Measurements from ENCODE around the gene CERS6.

- TF ChIP-seq REST (IDR thresholded peaks at IDR 0.05; ENCODE audit: low read depth, low read length), result no peak
- TF ChIP-seq SUPT20H (IDR thresholded peaks at IDR 0.05; ENCODE audit: borderline replicate concordance, control insufficient read depth, low read depth, low read length), result no peak
- no peak for TF ChIP-seq CTCF (IDR thresholded peaks at IDR 0.05 in 2 of 3, conservative IDR thresholded peaks at IDR 0.05 in 1 of 3; ENCODE audit: control insufficient read depth in 2 of 3, extremely low read depth in 1 of 3, insufficient read depth in 1 of 3, low read depth in 3 of 3, low read length in 3 of 3)
- TF ChIP-seq GABPA (IDR thresholded peaks at IDR 0.05; ENCODE audit: low read depth), result no peak
- TF ChIP-seq NR2C1 (IDR thresholded peaks at IDR 0.05), result no peak
- TF ChIP-seq ZNF274 (IDR thresholded peaks at IDR 0.05; ENCODE audit: insufficient read depth, insufficient read length), result no peak
- no peak for TF ChIP-seq EZH2 (IDR thresholded peaks at IDR 0.05; ENCODE audit: borderline replicate concordance, control insufficient read depth, low read depth, low read length)
- no peak for TF ChIP-seq SMARCA5 (IDR thresholded peaks at IDR 0.05)
- TF ChIP-seq ATF2 (IDR thresholded peaks at IDR 0.05; ENCODE audit: low read length), result no peak
- TF ChIP-seq USF2 (IDR thresholded peaks at IDR 0.05; ENCODE audit: borderline replicate concordance, low read depth, low read length), result no peak
- no peak for TF ChIP-seq EP300 (IDR thresholded peaks at IDR 0.05; ENCODE audit: borderline replicate concordance in 1 of 2, control insufficient read depth in 1 of 2, low read depth in 2 of 2, low read length in 2 of 2)
- TF ChIP-seq POLR2A (IDR thresholded peaks at IDR 0.05; ENCODE audit: low read depth, low read length), result no peak
These were observed 360.3 kb downstream of the CERS6 start for GRCh38 chr2:168816369-168816768.

Measured in GM12878 (cell line).